ENCODE results near the gene SRI. TPM values are rescaled to one million over a fixed set of nuclear protein-coding genes. Genes with fewer than 3 reads are reported as not detected.
"Not testable (repeated sequence)": the region's sequence is repeated elsewhere in the genome, so short reads cannot be mapped to it uniquely, and the experiment has no call there.

Gene SRI
- total RNA-seq, 4 donors from 2014 or later: 158 to 281 (median 250) TPM

GRCh38 chr7:88262562-88262961, 42.7 kb upstream of the SRI start:
- no peak for DNase-seq
- H3K27me3 ChIP-seq: no peaks in the 10 kb centered on the region
- no peaks in the 10 kb centered on the region for H3K9me3 ChIP-seq
- no peaks in the 10 kb centered on the region for H3K4me1 ChIP-seq
- no peak overlapping the region for H3K27ac ChIP-seq
- TF ChIP-seq CTCF (IDR thresholded peaks at IDR 0.05) (no peak), POLR2A (IDR thresholded peaks at IDR 0.05) (no peak)
- no peaks in the 10 kb centered on the region for H3K36me3 ChIP-seq
- H3K4me3 ChIP-seq: no peak overlapping the region

GRCh38 chr7:88260719-88261118, 40.9 kb upstream of the SRI start:
- DNase-seq: no peak
- TF ChIP-seq POLR2A (IDR thresholded peaks at IDR 0.05) (no peak), CTCF (IDR thresholded peaks at IDR 0.05) (no peak)
- Histone ChIP-seq H3K4me3 (no peak overlapping the region), H3K27me3 (no peaks in the 10 kb centered on the region), H3K9me3 (no peaks in the 10 kb centered on the region), H3K36me3 (no peaks in the 10 kb centered on the region), H3K4me1 (no peaks in the 10 kb centered on the region), H3K27ac (no peak overlapping the region)

GRCh38 chr7:88259656-88260380, 40.0 kb upstream of the SRI start:
- no peak for DNase-seq

GRCh38 chr7:88258296-88258695, 38.5 kb upstream of the SRI start:
- DNase-seq, H3K27ac ChIP-seq, H3K36me3 ChIP-seq, H3K4me3 ChIP-seq, H3K9me3 ChIP-seq, H3K4me1 ChIP-seq, H3K27me3 ChIP-seq: not testable (repeated sequence)

More at GRCh38 chr7:88259656-88260380, 40.0 kb upstream of the SRI start:
- Histone ChIP-seq H3K27ac (no peak overlapping the region), H3K27me3 (no peaks in the 10 kb centered on the region), H3K4me1 (no peaks in the 10 kb centered on the region), H3K36me3 (no peaks in the 10 kb centered on the region), H3K4me3 (no peak overlapping the region), H3K9me3 (no peaks in the 10 kb centered on the region)
- no peak for TF ChIP-seq CTCF (IDR thresholded peaks at IDR 0.05)
- no peak for TF ChIP-seq POLR2A (IDR thresholded peaks at IDR 0.05)

GRCh38 chr7:88256906-88257305, 37.1 kb upstream of the SRI start:
- H3K9me3 ChIP-seq: peaks cover 0 to 5% (median 0%) of the 10 kb centered on the region in 4 donors
- TF ChIP-seq CTCF (IDR thresholded peaks at IDR 0.05) (no peak), POLR2A (IDR thresholded peaks at IDR 0.05) (no peak)
- H3K4me3 ChIP-seq: no peak overlapping the region
- DNase-seq: no peak
- H3K36me3 ChIP-seq: no peaks in the 10 kb centered on the region
- H3K4me1 ChIP-seq: no peaks in the 10 kb centered on the region
- no peak overlapping the region for H3K27ac ChIP-seq
- H3K27me3 ChIP-seq: no peaks in the 10 kb centered on the region

GRCh38 chr7:88254721-88255424, 35.0 kb upstream of the SRI start:
- H3K9me3 ChIP-seq: peaks cover 0 to 5% (median 0%) of the 10 kb centered on the region in 4 donors
- H3K4me3 ChIP-seq: no peak overlapping the region
- TF ChIP-seq POLR2A (IDR thresholded peaks at IDR 0.05): no peak
- TF ChIP-seq CTCF (IDR thresholded peaks at IDR 0.05): no peak
- H3K27ac ChIP-seq: no peak overlapping the region
- H3K4me1 ChIP-seq: no peaks in the 10 kb centered on the region
- no peak for DNase-seq
- no peaks in the 10 kb centered on the region for H3K36me3 ChIP-seq
- no peaks in the 10 kb centered on the region for H3K27me3 ChIP-seq
